DMS79 (cell line): ENCODE data around the gene UBE2J2.
"Not testable (repeated sequence)": the region's sequence is repeated elsewhere in the genome, so short reads cannot be mapped to it uniquely, and the experiment has no call there.

Source experiments
- DNase-seq: peaks from one replicate; lab custom pipeline; 2025; lab: John Stamatoyannopoulos, UW

UBE2J2 gene

GRCh38 chr1:1255611-1256010 is 18.0 kb downstream of the UBE2J2 start:
- no peak for DNase-seq

- DNase-seq, result no peak
Measured at GRCh38 chr1:1255078-1255477, 18.6 kb downstream of the UBE2J2 start.

- DNase-seq, result no peak
Measured at GRCh38 chr1:1254667-1254998, 19.0 kb downstream of the UBE2J2 start.

GRCh38 chr1:1253972-1254666 is 19.5 kb downstream of the UBE2J2 start:
- no peak for DNase-seq

- DNase-seq, result no peak
Measured at GRCh38 chr1:1253314-1253713, 20.3 kb downstream of the UBE2J2 start.

GRCh38 chr1:1250786-1251284 is 22.8 kb downstream of the UBE2J2 start:
- peak; percentile 71 for DNase-seq

- DNase-seq, result not testable (repeated sequence)
Measured at GRCh38 chr1:1248009-1248913, 25.4 kb downstream of the UBE2J2 start.

GRCh38 chr1:1247341-1247913 is 26.2 kb downstream of the UBE2J2 start:
- no peak for DNase-seq

GRCh38 chr1:1246577-1247340 is 26.9 kb downstream of the UBE2J2 start, which contains the start of gene C1QTNF12:
Gene C1QTNF12 (minus strand): TSS chr1:1246722. CDS start chr1:1246690, 32 bp downstream.
- no peak for DNase-seq

- DNase-seq, result no peak
Measured at GRCh38 chr1:1245817-1246576, 27.7 kb downstream of the UBE2J2 start.

- DNase-seq, result no peak
Measured at GRCh38 chr1:1245178-1245816, 28.4 kb downstream of the UBE2J2 start.

- DNase-seq, result no peak
Measured at GRCh38 chr1:1244192-1244811, 29.4 kb downstream of the UBE2J2 start.

GRCh38 chr1:1243807-1244191 is 29.9 kb downstream of the UBE2J2 start:
- no peak for DNase-seq

- no peak for DNase-seq
Measured at GRCh38 chr1:1243266-1243660, 30.4 kb downstream of the UBE2J2 start.

GRCh38 chr1:1242461-1243265 is 31.0 kb downstream of the UBE2J2 start:
- no peak for DNase-seq

- DNase-seq, result no peak
Measured at GRCh38 chr1:1241588-1242219, 31.9 kb downstream of the UBE2J2 start.

GRCh38 chr1:1240822-1241587 is 32.6 kb downstream of the UBE2J2 start:
- no peak for DNase-seq

- DNase-seq, result no peak
Measured at GRCh38 chr1:1240348-1240732, 33.3 kb downstream of the UBE2J2 start.
